Neural progenitor cell (in vitro differentiated cells): Measurements from ENCODE around the gene C20orf204. TPM values are rescaled to one million over a fixed set of nuclear protein-coding genes. Genes with fewer than 3 reads are reported as not detected.

Source experiments
- DNase-seq: peaks from one replicate; pipeline ENCODE4 v3.0.0-alpha.2; 2016; ENCODE audit warnings: low spot score
- H2AFZ ChIP-seq: fragments of 200-600 bp; sonication (generic); replicated peaks from 2 replicates; pipeline ENCODE4 v1.6.1; 2016; ENCODE audit warnings: antibody characterized with exemption
- H3F3A ChIP-seq: fragments of 200-600 bp; sonication (generic); 2 replicates; pipeline ENCODE4 v1.6.1; 2016; ENCODE audit warnings: antibody characterized with exemption, low read depth
- H3K27ac ChIP-seq: fragments of 200-600 bp; sonication (generic); 2 replicates; pipeline ENCODE4 v1.5.1; 2016; ENCODE audit warnings: mild to moderate bottlenecking
- H3K27me3 ChIP-seq: fragments of 200-600 bp; sonication (generic); 2 replicates; pipeline ENCODE4 v1.6.1; 2016; ENCODE audit warnings: mild to moderate bottlenecking, moderate library complexity
- H3K36me3 ChIP-seq: fragments of 200-600 bp; sonication (generic); 2 replicates; pipeline ENCODE4 v1.5.1; 2016
- H3K4me1 ChIP-seq: fragments of 200-600 bp; sonication (generic); 2 replicates; pipeline ENCODE4 v1.6.1; 2016; ENCODE audit warnings: mixed run types
- H3K4me2 ChIP-seq: fragments of 200-600 bp; sonication (generic); 2 replicates; pipeline ENCODE4 v1.6.1; 2016
- H3K4me3 ChIP-seq: fragments of 200-600 bp; sonication (generic); 2 replicates; pipeline ENCODE4 v1.5.1; 2016
- H3K79me2 ChIP-seq: fragments of 200-600 bp; sonication (generic); 2 replicates; pipeline ENCODE4 v1.6.1; 2016; ENCODE audit warnings: low read depth
- H3K9ac ChIP-seq: fragments of 200-600 bp; sonication (generic); 2 replicates; pipeline ENCODE4 v1.6.1; 2016
- H3K9me3 ChIP-seq: fragments of 200-600 bp; sonication (generic); 2 replicates; pipeline ENCODE4 v1.5.1; 2016; ENCODE audit warnings: low read depth
- H4K20me1 ChIP-seq: fragments of 200-600 bp; sonication (generic); 2 replicates; pipeline ENCODE4 v1.6.1; 2016; ENCODE audit warnings: low read depth
- H3K27ac Mint-ChIP-seq: 3 replicates; pipeline ENCODE4 v1.8.0; 2021; ENCODE audit warnings: mixed read lengths
- H3K27me3 Mint-ChIP-seq: 2 replicates; pipeline ENCODE4 v1.8.0; 2022; ENCODE audit warnings: low read depth, mild to moderate bottlenecking, inconsistent platforms, moderate library complexity, mixed read lengths; ENCODE audit not compliant: insufficient read depth
- H3K36me3 Mint-ChIP-seq: 3 replicates; pipeline ENCODE4 v1.8.0; 2021; ENCODE audit warnings: mixed read lengths
- H3K4me1 Mint-ChIP-seq: 3 replicates; pipeline ENCODE4 v1.8.0; 2021; ENCODE audit warnings: mixed read lengths
- H3K4me3 Mint-ChIP-seq: 3 replicates; pipeline ENCODE4 v1.8.0; 2021; ENCODE audit warnings: mild to moderate bottlenecking, moderate library complexity, mixed read lengths
- H3K9me3 Mint-ChIP-seq: 3 replicates; pipeline ENCODE4 v1.8.0; 2020; ENCODE audit warnings: mixed read lengths
- EZH2 ChIP-seq: fragments of 200-600 bp; sonication (generic); IDR thresholded peaks from 2 replicates; pipeline ENCODE4 v1.6.1; 2017; ENCODE audit warnings: antibody characterized with exemption, mild to moderate bottlenecking, moderate library complexity
- EZH2phosphoT487 ChIP-seq: fragments of 200-600 bp; sonication (generic); IDR thresholded peaks from 2 replicates; pipeline ENCODE4 v1.6.1; 2017; ENCODE audit warnings: antibody characterized with exemption
- total RNA-seq: library from RNA; depleted of rRNA; stranded (reverse); fragments of >200 nt; gene quantifications from 2 replicates; pipeline ENCODE4 v1.2.3, GENCODE V29; 2015; ENCODE audit warnings: low replicate concordance
- TF ChIP-seq, protein P1 (sequence below): fragments of 200-600 bp; sonication (generic); IDR thresholded peaks from 2 replicates; pipeline ENCODE4 v1.5.1; 2017; ENCODE audit warnings: antibody characterized with exemption, mild to moderate bottlenecking

Gene C20orf204
- total RNA-seq, 1 donor from 2014 or later, result 0.04 TPM

DNA sequence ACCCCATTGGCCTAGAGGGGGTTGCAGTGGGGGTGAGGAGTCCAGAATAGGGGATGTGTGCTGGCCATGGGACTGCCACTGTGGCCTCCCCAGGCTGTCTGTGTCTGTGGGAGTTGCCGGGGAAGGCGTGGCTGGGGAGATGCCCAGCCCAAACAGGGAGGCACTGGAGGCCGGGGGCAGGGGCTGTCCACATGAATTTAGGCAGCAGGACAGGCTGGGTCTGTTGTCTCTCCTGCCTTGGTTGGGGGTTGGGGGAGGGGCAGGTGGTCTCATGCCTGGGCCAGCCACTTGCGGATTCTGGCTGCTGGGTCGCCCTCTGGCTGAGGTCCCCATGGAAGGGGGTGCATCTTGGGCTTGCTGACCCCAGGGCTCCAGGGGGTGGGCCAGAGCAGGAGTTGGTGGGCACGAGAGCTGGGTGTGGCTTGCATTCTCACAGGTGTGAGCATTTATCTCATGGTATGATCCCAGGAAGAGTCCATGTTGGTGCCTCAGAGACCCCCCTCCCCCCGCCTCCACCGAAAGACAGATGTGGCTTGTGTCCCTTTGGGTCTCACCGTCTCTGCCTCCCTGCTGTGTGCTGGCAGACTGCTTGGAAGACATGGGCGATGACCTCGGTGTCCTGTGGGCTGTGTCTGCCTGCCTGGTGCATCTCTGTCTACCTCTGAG, 9.5 kb downstream of the C20orf204 start:
- Mint-ChIP-seq H3K36me3 (no peaks in the 10 kb centered on the region), H3K27ac (no peak overlapping the region), H3K9me3 (no peaks in the 10 kb centered on the region), H3K4me3 (no peak overlapping the region), H3K4me1 (no peaks in the 10 kb centered on the region), H3K27me3 (peaks cover 62% of the 10 kb centered on the region)
- H3K36me3 ChIP-seq, result no peaks in the 10 kb centered on the region
- H3F3A ChIP-seq, result peaks cover 28% of the 10 kb centered on the region
- H3K4me1 ChIP-seq, result peaks cover 8% of the 10 kb centered on the region
- no peaks in the 10 kb centered on the region for H3K9me3 ChIP-seq
- no peak overlapping the region for H3K9ac ChIP-seq
- peaks cover 100% of the 10 kb centered on the region for H3K27me3 ChIP-seq
- TF ChIP-seq, protein P1, sequence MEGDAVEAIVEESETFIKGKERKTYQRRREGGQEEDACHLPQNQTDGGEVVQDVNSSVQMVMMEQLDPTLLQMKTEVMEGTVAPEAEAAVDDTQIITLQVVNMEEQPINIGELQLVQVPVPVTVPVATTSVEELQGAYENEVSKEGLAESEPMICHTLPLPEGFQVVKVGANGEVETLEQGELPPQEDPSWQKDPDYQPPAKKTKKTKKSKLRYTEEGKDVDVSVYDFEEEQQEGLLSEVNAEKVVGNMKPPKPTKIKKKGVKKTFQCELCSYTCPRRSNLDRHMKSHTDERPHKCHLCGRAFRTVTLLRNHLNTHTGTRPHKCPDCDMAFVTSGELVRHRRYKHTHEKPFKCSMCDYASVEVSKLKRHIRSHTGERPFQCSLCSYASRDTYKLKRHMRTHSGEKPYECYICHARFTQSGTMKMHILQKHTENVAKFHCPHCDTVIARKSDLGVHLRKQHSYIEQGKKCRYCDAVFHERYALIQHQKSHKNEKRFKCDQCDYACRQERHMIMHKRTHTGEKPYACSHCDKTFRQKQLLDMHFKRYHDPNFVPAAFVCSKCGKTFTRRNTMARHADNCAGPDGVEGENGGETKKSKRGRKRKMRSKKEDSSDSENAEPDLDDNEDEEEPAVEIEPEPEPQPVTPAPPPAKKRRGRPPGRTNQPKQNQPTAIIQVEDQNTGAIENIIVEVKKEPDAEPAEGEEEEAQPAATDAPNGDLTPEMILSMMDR, result no peak
- TF ChIP-seq EZH2 (no peak), EZH2phosphoT487 (no peak)
- no peak overlapping the region for H3K4me2 ChIP-seq
- H2AFZ ChIP-seq, result no peak overlapping the region
- H3K79me2 ChIP-seq, result no peaks in the 10 kb centered on the region
- H3K27ac ChIP-seq, result no peak overlapping the region
- H4K20me1 ChIP-seq, result peaks cover 18% of the 10 kb centered on the region
- no peak overlapping the region for H3K4me3 ChIP-seq
- no peak for DNase-seq

DNA sequence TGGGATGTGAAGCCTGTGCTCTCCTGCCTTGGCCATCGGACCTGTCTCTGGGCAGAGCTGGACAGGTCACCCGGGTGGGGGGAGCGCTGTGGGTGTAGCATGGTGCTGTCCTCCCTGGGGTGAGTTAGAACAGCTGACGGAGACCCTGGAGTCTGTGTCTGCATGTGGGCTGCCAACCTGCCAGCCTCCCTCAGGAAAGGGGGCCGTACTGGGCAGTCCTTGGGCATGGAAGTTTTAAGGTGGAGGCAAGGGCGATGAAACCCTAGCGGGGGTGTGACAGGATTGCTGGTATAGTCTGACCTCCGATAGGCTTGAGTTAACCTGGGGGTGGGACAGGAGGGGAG, 11.0 kb downstream of the C20orf204 start:
- Histone ChIP-seq H3K36me3 (no peaks in the 10 kb centered on the region), H3K4me3 (no peak overlapping the region), H3K27ac (no peak overlapping the region), H3K79me2 (no peaks in the 10 kb centered on the region), H3F3A (peaks cover 28% of the 10 kb centered on the region), H3K9me3 (no peaks in the 10 kb centered on the region), H3K4me2 (no peak overlapping the region), H2AFZ (no peak overlapping the region), H4K20me1 (peaks cover 18% of the 10 kb centered on the region), H3K4me1 (peaks cover 8% of the 10 kb centered on the region), H3K9ac (no peak overlapping the region), H3K27me3 (peaks cover 100% of the 10 kb centered on the region)
- H3K27ac Mint-ChIP-seq, result no peak overlapping the region
- peaks cover 60% of the 10 kb centered on the region for H3K27me3 Mint-ChIP-seq
- TF ChIP-seq, protein P1, result no peak
- TF ChIP-seq EZH2 (no peak), EZH2phosphoT487 (no peak)
- no peaks in the 10 kb centered on the region for H3K9me3 Mint-ChIP-seq
- no peaks in the 10 kb centered on the region for H3K36me3 Mint-ChIP-seq
- DNase-seq, result no peak
- H3K4me1 Mint-ChIP-seq, result no peaks in the 10 kb centered on the region
- H3K4me3 Mint-ChIP-seq, result no peak overlapping the region

DNA sequence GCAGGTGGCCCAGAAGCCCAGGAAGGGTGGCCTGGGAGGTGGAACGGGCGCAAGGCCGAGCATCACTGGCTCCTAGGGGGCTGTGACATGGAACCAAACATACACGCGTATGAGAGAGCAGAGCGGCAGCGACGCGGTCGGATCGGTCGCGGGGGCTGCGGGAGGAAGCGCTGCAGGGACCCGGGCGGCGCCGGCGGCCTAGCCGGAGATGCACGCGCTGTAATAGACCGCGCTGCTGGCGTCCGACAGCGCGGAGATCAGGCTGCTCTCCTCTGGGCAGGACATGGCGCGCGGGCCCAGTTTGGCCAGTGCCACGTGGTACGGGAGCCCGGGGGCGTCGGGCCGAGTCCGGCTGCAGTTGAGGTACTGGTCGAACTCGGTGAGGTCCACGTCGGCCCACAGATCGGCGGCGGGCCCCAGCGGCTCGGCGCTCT, 12.0 kb downstream of the C20orf204 start:
- H3K36me3 Mint-ChIP-seq, result no peaks in the 10 kb centered on the region
- Histone ChIP-seq H3K9me3 (no peaks in the 10 kb centered on the region), H3F3A (peaks cover 28% of the 10 kb centered on the region), H3K4me2 (peak overlapping the region; percentile 67), H3K36me3 (no peaks in the 10 kb centered on the region), H2AFZ (peak overlapping the region; percentile 45), H3K4me3 (peak overlapping the region; percentile 35), H3K9ac (no peak overlapping the region), H3K27ac (no peak overlapping the region), H3K27me3 (peaks cover 100% of the 10 kb centered on the region), H3K79me2 (no peaks in the 10 kb centered on the region), H4K20me1 (peaks cover 18% of the 10 kb centered on the region), H3K4me1 (peaks cover 8% of the 10 kb centered on the region)
- H3K4me1 Mint-ChIP-seq, result no peaks in the 10 kb centered on the region
- no peaks in the 10 kb centered on the region for H3K9me3 Mint-ChIP-seq
- H3K4me3 Mint-ChIP-seq, result peak overlapping the region; percentile 63
- TF ChIP-seq, protein P1, result no peak
- peak; percentile 99 for TF ChIP-seq EZH2phosphoT487
- peak; percentile 100 for TF ChIP-seq EZH2
- peak; percentile 68 for DNase-seq
- H3K27me3 Mint-ChIP-seq, result peaks cover 62% of the 10 kb centered on the region
- H3K27ac Mint-ChIP-seq, result no peak overlapping the region
